Thymus (tissue), 11 donors: ENCODE data around the gene OSMR. TPM values are rescaled to one million over a fixed set of nuclear protein-coding genes. Genes with fewer than 3 reads are reported as not detected.
"Not testable (repeated sequence)": the region's sequence is repeated elsewhere in the genome, so short reads cannot be mapped to it uniquely, and the experiment has no call there.

Experiments used
- DNase-seq, 9 donors: peaks; one replicate each; pipeline ENCODE4 v3.0.0-alpha.2; 2013; ENCODE audit warnings: low spot score in 9 of 9, low read depth in 6 of 9, missing footprints in 1 of 9
- H3K27ac ChIP-seq, 2 donors: one replicate each; pipeline ENCODE4 v1.5.1; 2013; ENCODE audit warnings: control low read depth in 1 of 2, low read depth in 1 of 2, low read length in 1 of 2, mild to moderate bottlenecking in 1 of 2, moderate library complexity in 1 of 2
- H3K27me3 ChIP-seq, 2 donors: one replicate each; pipeline ENCODE4 v1.5.1; 2013; ENCODE audit warnings: low read length in 1 of 2; ENCODE audit not compliant: control insufficient read depth in 2 of 2, insufficient read depth in 1 of 2
- H3K36me3 ChIP-seq, 2 donors: one replicate each; pipeline ENCODE4 v1.5.1; 2013; ENCODE audit warnings: low read length in 1 of 2, mild to moderate bottlenecking in 1 of 2, moderate library complexity in 1 of 2; ENCODE audit not compliant: control insufficient read depth in 2 of 2, insufficient read depth in 2 of 2
- H3K4me1 ChIP-seq, 2 donors: one replicate each; pipeline ENCODE4 v1.5.1; 2013; ENCODE audit warnings: low read length in 2 of 2; ENCODE audit not compliant: control insufficient read depth in 2 of 2, insufficient read depth in 2 of 2
- H3K4me3 ChIP-seq, 2 donors: one replicate each; pipeline ENCODE4 v1.5.1; 2013; ENCODE audit warnings: low read length in 2 of 2, control low read depth in 1 of 2, mild to moderate bottlenecking in 1 of 2
- H3K9me3 ChIP-seq, 2 donors: one replicate each; pipeline ENCODE4 v1.5.1; 2013; ENCODE audit warnings: low read length in 1 of 2, mild to moderate bottlenecking in 1 of 2; ENCODE audit not compliant: control insufficient read depth in 2 of 2, insufficient read depth in 1 of 2
- whole genome bisulfite sequencing: extraction: QIAGEN DNeasy Blood & Tissue Kit; methylation state at CpG from one replicate; pipeline ENCODE4 v1.1.7; 2013; 5-methylcytosine and 5-hydroxymethylcytosine counted together
- polyA plus RNA-seq: library from polyadenylated mRNA; stranded (reverse); fragments of 200-250 nt; gene quantifications from one replicate; pipeline ENCODE4 v1.2.3, GENCODE V29; 2013
- total RNA-seq: library from RNA; stranded (reverse); fragments of 120-200 nt; gene quantifications from one replicate; pipeline ENCODE4 v1.2.4, GENCODE V29; 2013
- donor health status: healthy.

The OSMR gene
- total and polyA plus RNA-seq, 2 donors: 7.6 to 32.0 TPM

GRCh38 chr5:38846379-38847011 is 683 bp downstream of the OSMR start:
- peaks cover 23 to 54% of the 10 kb centered on the region in 2 donors for H3K27me3 ChIP-seq
- no peaks in the 10 kb centered on the region for H3K9me3 ChIP-seq
- no peaks in the 10 kb centered on the region for H3K4me1 ChIP-seq
- WGBS: 30% methylated on average over 24 of the region's 24 CpGs
- H3K4me3 ChIP-seq: peak overlapping the region; percentile 25 to 32
- DNase-seq: no peak
- H3K27ac ChIP-seq: peak overlapping the region; percentile 60 to 80
- no peaks in the 10 kb centered on the region for H3K36me3 ChIP-seq

GRCh38 chr5:38847559-38848347 is 1.9 kb downstream of the OSMR start:
- H3K9me3 ChIP-seq: no peaks in the 10 kb centered on the region
- H3K4me3 ChIP-seq: peak overlapping the region; percentile 4 to 5
- H3K27ac ChIP-seq: peak overlapping the region in 1 of 2 donors; percentile 9
- H3K4me1 ChIP-seq: no peaks in the 10 kb centered on the region
- H3K36me3 ChIP-seq: no peaks in the 10 kb centered on the region
- no peak for DNase-seq
- peaks cover 23 to 54% of the 10 kb centered on the region in 2 donors for H3K27me3 ChIP-seq
- WGBS: 60% methylated on average over 9 of the region's 9 CpGs

GRCh38 chr5:38848637-38849036 is 2.8 kb downstream of the OSMR start:
- Histone ChIP-seq H3K36me3 (no peaks in the 10 kb centered on the region), H3K4me1 (no peaks in the 10 kb centered on the region), H3K27ac (no peak overlapping the region), H3K27me3 (peaks cover 23 to 48% of the 10 kb centered on the region in 2 donors), H3K9me3 (no peaks in the 10 kb centered on the region), H3K4me3 (no peak overlapping the region)
- 87% methylated on average over 2 of the region's 2 CpGs for WGBS
- DNase-seq: no peak

- not testable (repeated sequence) for H3K36me3 ChIP-seq, H3K4me3 ChIP-seq, DNase-seq, H3K4me1 ChIP-seq, H3K9me3 ChIP-seq, H3K27ac ChIP-seq
- peaks cover 3 to 21% of the 10 kb centered on the region in 2 donors for H3K27me3 ChIP-seq
- WGBS: 90% methylated on average over 5 of the region's 5 CpGs
Measured at GRCh38 chr5:38851640-38852039, 5.8 kb downstream of the OSMR start.

- Histone ChIP-seq H3K4me1 (no peaks in the 10 kb centered on the region), H3K36me3 (no peaks in the 10 kb centered on the region), H3K27me3 (peaks cover 0 to under 1% of the 10 kb centered on the region in 2 donors), H3K4me3 (no peak overlapping the region), H3K9me3 (no peaks in the 10 kb centered on the region), H3K27ac (no peak overlapping the region)
- DNase-seq: no peak
- 88% methylated on average over 6 of the region's 6 CpGs for WGBS
Measured at GRCh38 chr5:38853753-38854470, 8.1 kb downstream of the OSMR start.

- Histone ChIP-seq H3K9me3 (no peaks in the 10 kb centered on the region), H3K27ac (no peak overlapping the region), H3K4me3 (no peak overlapping the region), H3K27me3 (no peaks in the 10 kb centered on the region), H3K4me1 (no peaks in the 10 kb centered on the region), H3K36me3 (no peaks in the 10 kb centered on the region)
- WGBS: 91% methylated on average over 7 of the region's 7 CpGs
- no peak for DNase-seq
Measured at GRCh38 chr5:38854907-38855306, 9.1 kb downstream of the OSMR start.

- no peaks in the 10 kb centered on the region for H3K27me3 ChIP-seq
- DNase-seq: no peak
- H3K27ac ChIP-seq: no peak overlapping the region
- 83% methylated on average over 2 of the region's 2 CpGs for WGBS
- no peaks in the 10 kb centered on the region for H3K9me3 ChIP-seq
- no peaks in the 10 kb centered on the region for H3K36me3 ChIP-seq
- no peak overlapping the region for H3K4me3 ChIP-seq
- H3K4me1 ChIP-seq: no peaks in the 10 kb centered on the region
Measured at GRCh38 chr5:38856660-38857059, 10.8 kb downstream of the OSMR start.

GRCh38 chr5:38858839-38859238 is 13.0 kb downstream of the OSMR start:
- no peaks in the 10 kb centered on the region for H3K4me1 ChIP-seq
- H3K9me3 ChIP-seq: no peaks in the 10 kb centered on the region
- DNase-seq: no peak
- no peak overlapping the region for H3K4me3 ChIP-seq
- H3K27me3 ChIP-seq: no peaks in the 10 kb centered on the region
- no peaks in the 10 kb centered on the region for H3K36me3 ChIP-seq
- WGBS: 88% methylated on average over 3 of the region's 3 CpGs
- H3K27ac ChIP-seq: no peak overlapping the region
